Stimulated activated memory B cell treated with anti-CD40 and anti-IgM and Interleukin-4, amounts not matched to agents 10 μg/mL and 1 μg/mL and 100 μg/mL, for 72 hours (primary cell): ENCODE data around the gene MAST4.

ENCODE experiments used
- ATAC-seq: fragments of 150-1000 bp; cut with Tn5 transposase; 2 replicates; pipeline ENCODE4 v1.10.0; 2021
- H3K27ac Mint-ChIP-seq: one replicate; pipeline ENCODE4 v1.8.0; 2022; ENCODE audit warnings: mild to moderate bottlenecking, mixed read lengths
- H3K27me3 Mint-ChIP-seq: one replicate; pipeline ENCODE4 v1.8.0; 2022; ENCODE audit warnings: mixed read lengths
- H3K36me3 Mint-ChIP-seq: one replicate; pipeline ENCODE4 v1.8.0; 2022; ENCODE audit warnings: mixed read lengths
- H3K4me1 Mint-ChIP-seq: one replicate; pipeline ENCODE4 v1.8.0; 2022; ENCODE audit warnings: mixed read lengths
- H3K4me3 Mint-ChIP-seq: one replicate; pipeline ENCODE4 v1.8.0; 2022; ENCODE audit warnings: mild to moderate bottlenecking, moderate library complexity, mixed read lengths
- H3K9me3 Mint-ChIP-seq: one replicate; pipeline ENCODE4 v1.8.0; 2022; ENCODE audit warnings: mixed read lengths

MAST4 gene

DNA sequence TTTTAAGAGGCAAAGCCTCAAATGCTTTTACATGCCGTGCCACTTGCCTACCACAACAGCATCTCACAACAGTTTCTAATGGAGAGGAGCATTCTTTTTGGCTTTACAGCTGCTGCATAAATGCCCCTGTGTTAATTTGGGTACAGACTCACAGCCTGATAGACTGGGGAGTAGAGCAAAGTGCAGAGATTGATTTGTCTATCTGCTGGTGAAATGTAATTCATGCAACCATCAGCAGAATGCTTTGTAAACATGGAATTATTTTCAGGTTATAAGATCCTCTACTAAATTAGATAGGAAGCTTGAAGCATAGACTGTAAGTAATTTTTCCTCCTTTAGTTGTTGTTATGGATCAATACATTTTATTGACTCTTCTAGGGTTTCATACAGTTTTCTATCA lies 430.1 kb downstream of the MAST4 start:
- H3K4me3 Mint-ChIP-seq: no peak overlapping the region
- H3K27ac Mint-ChIP-seq: no peak overlapping the region
- H3K9me3 Mint-ChIP-seq: no peaks in the 10 kb centered on the region
- no peaks in the 10 kb centered on the region for H3K27me3 Mint-ChIP-seq
- ATAC-seq: no peak
- H3K4me1 Mint-ChIP-seq: no peaks in the 10 kb centered on the region
- peaks cover 9% of the 10 kb centered on the region for H3K36me3 Mint-ChIP-seq

DNA sequence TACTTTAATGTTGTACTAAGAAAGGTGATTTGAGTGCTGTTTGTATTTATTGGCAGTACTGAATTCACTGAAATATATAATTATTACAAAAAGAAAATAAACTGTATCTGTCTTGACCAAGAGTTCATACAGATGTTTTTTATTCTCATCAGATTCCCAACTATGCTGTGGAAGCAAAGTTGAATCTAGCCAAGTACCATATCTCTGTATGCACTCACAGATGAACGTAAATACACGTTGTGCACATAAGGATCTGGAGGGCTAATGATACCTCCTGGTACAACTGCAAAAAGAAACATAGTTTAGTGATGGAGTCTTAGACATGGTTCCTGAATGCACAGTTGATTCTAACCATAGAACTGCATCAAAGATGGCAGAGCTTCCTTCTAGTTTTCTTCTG lies 431.0 kb downstream of the MAST4 start:
- H3K4me3 Mint-ChIP-seq: no peak overlapping the region
- H3K9me3 Mint-ChIP-seq: no peaks in the 10 kb centered on the region
- no peak overlapping the region for H3K27ac Mint-ChIP-seq
- H3K36me3 Mint-ChIP-seq: peaks cover 9% of the 10 kb centered on the region
- peaks cover 5% of the 10 kb centered on the region for H3K4me1 Mint-ChIP-seq
- ATAC-seq: no peak
- no peaks in the 10 kb centered on the region for H3K27me3 Mint-ChIP-seq

DNA sequence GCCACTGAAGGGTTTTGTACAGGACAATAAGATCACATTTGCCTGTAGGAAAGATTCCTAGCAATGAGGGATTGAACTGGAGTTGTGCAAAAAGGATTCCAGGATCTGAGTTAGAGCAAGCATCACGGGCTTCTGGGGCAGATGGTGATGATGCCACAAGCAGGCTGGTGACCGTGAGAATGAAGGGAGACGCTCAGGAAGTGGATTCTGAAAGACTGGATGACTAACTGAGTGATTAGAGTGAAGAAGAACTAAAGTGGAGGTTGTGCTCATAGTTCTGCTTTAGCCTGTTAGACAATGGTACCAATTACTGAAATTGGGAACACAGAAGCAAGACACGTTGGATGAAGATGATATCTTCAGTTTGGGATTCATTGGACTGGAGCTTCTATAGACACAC lies 432.2 kb downstream of the MAST4 start:
- Mint-ChIP-seq H3K36me3 (peaks cover 9% of the 10 kb centered on the region), H3K27ac (no peak overlapping the region), H3K4me3 (no peak overlapping the region), H3K9me3 (no peaks in the 10 kb centered on the region), H3K27me3 (no peaks in the 10 kb centered on the region), H3K4me1 (peaks cover 9% of the 10 kb centered on the region)
- no peak for ATAC-seq

DNA sequence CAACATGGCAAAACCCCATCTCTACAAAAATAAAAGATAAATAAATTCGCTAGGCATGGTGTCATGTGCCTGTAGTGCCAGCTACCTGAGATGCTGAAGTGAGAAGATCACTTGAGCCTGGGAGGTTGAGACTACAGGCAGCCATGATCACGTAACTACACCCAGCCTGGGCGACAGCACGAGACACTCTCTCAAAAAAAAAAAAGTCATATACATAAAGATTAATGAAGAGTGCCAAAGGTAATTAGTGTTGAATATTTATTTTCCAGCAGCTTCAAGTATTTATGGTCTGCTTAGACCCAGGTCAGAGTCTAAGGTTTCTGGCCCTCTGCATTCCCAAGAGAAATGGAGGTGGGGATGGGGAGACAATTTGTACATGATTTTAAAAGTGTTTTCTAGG lies 432.7 kb downstream of the MAST4 start:
- H3K27ac Mint-ChIP-seq: no peak overlapping the region
- H3K27me3 Mint-ChIP-seq: no peaks in the 10 kb centered on the region
- no peak for ATAC-seq
- peaks cover 9% of the 10 kb centered on the region for H3K36me3 Mint-ChIP-seq
- peaks cover 9% of the 10 kb centered on the region for H3K4me1 Mint-ChIP-seq
- H3K9me3 Mint-ChIP-seq: no peaks in the 10 kb centered on the region
- no peak overlapping the region for H3K4me3 Mint-ChIP-seq

DNA sequence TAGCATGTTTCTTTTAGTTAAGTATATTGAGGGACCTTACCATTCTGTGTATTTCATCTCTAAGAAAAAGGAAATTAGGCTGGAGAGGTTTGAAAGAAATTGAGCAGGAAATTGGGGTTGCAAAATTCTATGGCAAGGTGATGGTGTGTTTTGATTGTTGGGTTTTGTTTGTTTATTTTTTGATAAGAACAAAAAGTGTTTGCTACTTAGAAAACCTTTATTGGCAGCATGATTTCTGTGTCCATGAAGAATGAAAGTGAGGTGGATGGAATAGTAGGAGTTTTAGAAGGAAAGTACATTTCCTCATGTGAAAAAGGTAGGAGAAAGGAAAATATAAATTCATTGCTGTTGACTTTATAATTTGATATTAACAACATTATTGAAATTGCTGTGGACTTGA lies 433.3 kb downstream of the MAST4 start:
- Mint-ChIP-seq H3K27me3 (no peaks in the 10 kb centered on the region), H3K4me1 (peaks cover 9% of the 10 kb centered on the region), H3K4me3 (no peak overlapping the region), H3K27ac (no peak overlapping the region), H3K9me3 (no peaks in the 10 kb centered on the region), H3K36me3 (peaks cover 9% of the 10 kb centered on the region)
- no peak for ATAC-seq

DNA sequence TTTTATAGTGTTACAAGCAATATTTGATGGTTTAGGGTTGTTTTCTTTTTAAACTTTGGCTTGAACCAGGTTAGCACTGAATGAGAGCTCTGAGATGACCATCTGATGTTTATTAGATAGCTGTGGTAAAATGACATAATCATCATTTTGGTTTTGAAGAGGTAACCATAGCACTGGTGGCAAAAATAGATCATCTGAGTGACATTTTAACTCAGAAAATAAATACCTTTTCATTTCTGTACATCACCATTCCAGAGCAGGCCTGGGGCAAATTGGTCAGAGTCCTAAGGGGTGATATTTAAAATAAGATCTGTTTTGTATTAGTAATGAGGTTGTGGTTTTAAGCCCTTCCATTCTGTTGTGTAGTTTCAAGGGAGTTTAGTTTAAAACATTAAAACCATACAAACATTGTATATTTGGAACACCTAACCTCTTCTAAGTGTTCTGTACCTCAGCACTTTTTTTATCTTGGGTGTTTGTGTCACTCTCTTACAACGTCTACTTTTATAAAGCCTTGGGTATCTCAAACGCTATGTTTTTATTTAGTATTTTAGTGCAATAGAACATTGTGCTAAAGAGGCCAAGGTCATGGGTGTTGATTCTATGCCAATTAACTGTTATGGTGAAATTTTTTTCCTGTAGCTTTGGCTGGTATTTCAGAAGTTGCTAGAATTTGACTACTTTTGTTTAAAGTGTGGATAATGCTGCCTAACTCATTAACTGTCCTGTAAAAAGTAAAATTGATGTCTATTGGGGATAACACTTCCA lies 434.3 kb downstream of the MAST4 start:
- Mint-ChIP-seq H3K9me3 (no peaks in the 10 kb centered on the region), H3K27ac (peak overlapping the region; percentile 69), H3K36me3 (peaks cover 9% of the 10 kb centered on the region), H3K4me3 (no peak overlapping the region), H3K27me3 (no peaks in the 10 kb centered on the region), H3K4me1 (peaks cover 9% of the 10 kb centered on the region)
- no peak for ATAC-seq

DNA sequence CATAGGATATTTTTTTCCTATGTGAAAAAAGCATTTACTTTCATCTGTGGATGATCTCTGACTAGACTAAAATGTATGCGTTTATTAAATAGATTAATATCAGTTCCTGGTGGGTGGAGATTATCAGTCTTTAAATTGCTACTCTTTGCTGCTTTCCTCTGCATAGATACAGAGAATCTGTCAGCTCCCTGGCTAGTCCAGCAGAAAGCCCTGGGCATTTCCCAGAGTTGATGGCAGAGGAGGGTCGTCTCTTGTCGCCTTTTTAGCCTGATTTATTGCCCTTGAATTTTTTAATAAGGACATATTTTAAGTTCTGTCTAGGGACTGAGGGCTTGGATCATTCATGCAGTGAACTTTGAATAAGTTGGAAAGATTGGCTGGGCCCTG lies 434.9 kb downstream of the MAST4 start:
- Mint-ChIP-seq H3K27ac (peak overlapping the region; percentile 69), H3K27me3 (no peaks in the 10 kb centered on the region), H3K4me1 (peaks cover 9% of the 10 kb centered on the region), H3K4me3 (no peak overlapping the region), H3K36me3 (peaks cover 9% of the 10 kb centered on the region), H3K9me3 (no peaks in the 10 kb centered on the region)
- ATAC-seq: no peak

DNA sequence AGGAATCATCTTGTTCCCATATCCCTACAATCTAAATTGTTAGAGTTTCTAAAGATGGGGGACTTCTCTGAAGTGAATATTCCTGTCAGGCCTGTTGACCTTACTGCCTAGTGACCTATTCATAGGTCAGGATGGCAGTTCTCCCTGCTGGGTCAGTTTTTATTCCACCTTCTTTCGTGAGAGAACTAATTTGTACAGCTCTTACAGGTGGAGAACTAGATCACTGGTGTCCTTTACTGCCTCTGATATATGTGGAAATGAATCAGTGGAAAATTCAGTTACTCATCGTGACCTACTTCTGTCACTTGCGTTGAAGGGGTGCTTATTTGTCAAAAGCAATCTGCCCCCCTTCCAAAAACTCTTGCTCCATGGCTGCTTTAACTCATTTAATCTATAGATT lies 435.5 kb downstream of the MAST4 start:
- Mint-ChIP-seq H3K27ac (peak overlapping the region; percentile 69), H3K4me3 (no peak overlapping the region), H3K4me1 (peaks cover 9% of the 10 kb centered on the region), H3K27me3 (no peaks in the 10 kb centered on the region), H3K36me3 (peaks cover 9% of the 10 kb centered on the region), H3K9me3 (no peaks in the 10 kb centered on the region)
- ATAC-seq: peak; percentile 66

DNA sequence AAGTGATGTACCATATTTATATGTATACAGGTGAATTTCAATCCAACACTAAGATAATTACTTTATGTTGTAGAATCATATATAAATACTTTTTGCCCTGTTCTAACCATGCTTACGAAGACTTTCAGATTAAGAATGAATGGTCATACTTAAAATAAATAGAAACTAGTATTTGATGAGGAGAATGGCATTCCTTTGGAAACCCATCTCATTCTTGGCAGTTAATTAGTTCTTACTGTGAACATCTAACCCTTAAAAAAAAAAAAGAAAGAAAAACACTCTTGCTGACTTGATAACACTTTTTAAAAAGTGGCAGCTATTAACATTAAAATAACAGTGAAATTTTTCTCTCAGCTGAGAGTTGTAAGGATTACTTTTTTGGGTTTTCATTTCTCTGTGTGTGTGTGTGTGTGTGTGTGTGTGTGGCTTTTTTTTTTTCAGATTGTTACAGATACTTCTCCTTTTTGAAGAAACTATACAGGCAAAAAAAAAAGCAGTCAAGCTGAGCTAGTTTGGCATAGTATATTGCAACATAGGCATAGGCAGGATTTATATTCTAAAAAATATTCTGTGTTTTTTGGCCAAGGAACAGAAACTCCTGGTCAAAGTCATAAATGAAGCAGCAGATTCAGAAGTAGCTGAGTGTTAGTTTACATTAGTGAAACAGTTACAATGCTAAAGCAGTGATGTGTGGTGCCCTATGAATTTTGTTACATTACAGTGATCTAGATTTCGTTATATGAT lies 436.9 kb downstream of the MAST4 start:
- Mint-ChIP-seq H3K4me3 (no peak overlapping the region), H3K4me1 (peaks cover 15% of the 10 kb centered on the region), H3K27me3 (no peaks in the 10 kb centered on the region), H3K27ac (no peak overlapping the region), H3K9me3 (no peaks in the 10 kb centered on the region), H3K36me3 (peaks cover 5% of the 10 kb centered on the region)
- ATAC-seq: peak; percentile 41

DNA sequence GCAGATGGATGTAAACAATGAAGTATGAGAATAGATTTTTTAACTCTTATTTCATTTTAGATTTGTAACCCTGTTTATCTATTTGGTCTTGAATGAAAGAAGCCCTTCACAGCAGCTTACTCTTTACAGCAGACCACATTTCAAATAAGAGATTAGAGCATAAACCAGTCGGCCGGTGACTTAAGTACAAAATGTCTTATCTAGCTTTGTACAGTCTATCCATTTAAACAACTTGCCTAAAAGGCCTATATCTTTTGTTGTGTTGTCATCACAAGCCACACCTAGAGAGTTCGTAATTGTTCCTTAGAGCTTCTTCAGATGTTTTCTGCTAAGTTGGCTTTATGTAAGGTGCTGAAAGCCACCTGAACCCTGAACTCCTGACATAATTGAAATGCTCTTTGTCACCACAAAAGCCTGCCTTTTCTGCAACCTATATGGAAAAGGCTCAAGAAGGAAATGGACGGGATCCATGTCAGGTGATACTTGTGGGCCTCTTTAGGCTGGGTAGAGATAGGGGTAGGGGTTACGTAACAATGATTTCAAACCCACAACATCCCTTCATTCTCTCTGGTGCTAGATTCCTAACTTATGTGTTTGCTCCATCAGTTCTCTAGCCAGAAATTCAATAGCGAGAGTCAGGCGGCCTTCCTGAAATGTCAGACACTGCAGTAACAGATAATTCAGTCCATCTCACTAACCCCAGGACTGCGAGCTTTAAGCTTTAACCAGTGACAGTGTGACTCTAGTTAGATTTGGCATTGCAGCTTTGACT lies 437.9 kb downstream of the MAST4 start:
- H3K4me3 Mint-ChIP-seq: no peak overlapping the region
- H3K36me3 Mint-ChIP-seq: no peaks in the 10 kb centered on the region
- no peaks in the 10 kb centered on the region for H3K27me3 Mint-ChIP-seq

DNA sequence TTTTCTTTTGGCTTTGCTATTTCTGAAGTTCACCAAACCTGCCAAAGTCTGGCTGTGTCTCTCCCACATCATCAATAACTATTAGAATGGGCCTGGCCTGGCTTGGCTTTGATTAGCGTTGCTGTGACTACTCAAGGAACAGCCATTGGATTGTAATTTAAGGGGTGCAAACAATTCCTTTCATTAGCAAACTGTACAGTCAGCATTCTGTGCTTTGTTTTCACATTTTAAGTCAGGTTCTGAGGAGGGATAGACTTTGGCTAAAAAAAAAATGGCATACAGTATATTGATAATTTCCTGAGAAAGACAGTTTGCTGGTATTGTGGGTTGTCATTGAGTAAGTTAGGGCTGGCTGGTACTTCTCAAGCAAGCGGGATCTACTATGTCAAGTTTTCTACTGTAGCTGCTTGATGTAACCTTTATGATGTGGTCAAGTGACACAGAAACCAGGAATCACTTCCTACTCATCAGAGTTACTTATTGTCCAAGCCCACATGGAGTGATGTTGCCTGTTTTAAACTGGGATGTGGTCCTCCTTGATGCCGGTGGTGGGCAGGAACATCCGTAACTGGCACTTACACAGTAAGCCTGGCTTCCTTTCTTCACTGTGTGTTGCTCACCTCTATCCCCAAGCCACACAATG lies 439.0 kb downstream of the MAST4 start:
- Mint-ChIP-seq H3K27me3 (no peaks in the 10 kb centered on the region), H3K27ac (no peak overlapping the region), H3K4me3 (no peak overlapping the region), H3K9me3 (no peaks in the 10 kb centered on the region), H3K4me1 (peaks cover 15% of the 10 kb centered on the region), H3K36me3 (no peaks in the 10 kb centered on the region)
- no peak for ATAC-seq

More for the DNA sequence above, 437.9 kb downstream of the MAST4 start:
- ATAC-seq: no peak
- peaks cover 15% of the 10 kb centered on the region for H3K4me1 Mint-ChIP-seq
- H3K9me3 Mint-ChIP-seq: no peaks in the 10 kb centered on the region
- H3K27ac Mint-ChIP-seq: no peak overlapping the region

DNA sequence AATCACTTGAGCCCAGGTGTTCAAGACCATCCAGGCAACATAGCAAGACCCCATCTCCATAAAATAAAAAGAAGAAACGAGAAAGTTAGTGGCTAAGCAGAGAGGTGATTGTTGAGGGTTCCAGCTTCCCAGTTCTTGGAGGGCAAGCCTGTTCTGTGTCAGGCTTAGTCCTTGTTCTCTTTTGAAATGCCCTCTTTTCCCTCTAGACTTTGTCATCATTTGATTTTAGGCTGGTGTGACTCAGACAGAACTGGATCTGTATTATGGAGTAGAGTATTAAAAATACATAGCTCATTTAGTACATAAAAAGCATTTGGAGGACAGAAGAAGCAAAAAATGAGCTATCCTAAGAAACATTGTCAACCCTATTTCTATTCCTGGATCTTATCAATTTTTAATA lies 441.0 kb downstream of the MAST4 start:
- Mint-ChIP-seq H3K27ac (no peak overlapping the region), H3K27me3 (no peaks in the 10 kb centered on the region), H3K4me3 (no peak overlapping the region), H3K9me3 (no peaks in the 10 kb centered on the region), H3K36me3 (no peaks in the 10 kb centered on the region), H3K4me1 (peaks cover 10% of the 10 kb centered on the region)
- ATAC-seq: no peak

DNA sequence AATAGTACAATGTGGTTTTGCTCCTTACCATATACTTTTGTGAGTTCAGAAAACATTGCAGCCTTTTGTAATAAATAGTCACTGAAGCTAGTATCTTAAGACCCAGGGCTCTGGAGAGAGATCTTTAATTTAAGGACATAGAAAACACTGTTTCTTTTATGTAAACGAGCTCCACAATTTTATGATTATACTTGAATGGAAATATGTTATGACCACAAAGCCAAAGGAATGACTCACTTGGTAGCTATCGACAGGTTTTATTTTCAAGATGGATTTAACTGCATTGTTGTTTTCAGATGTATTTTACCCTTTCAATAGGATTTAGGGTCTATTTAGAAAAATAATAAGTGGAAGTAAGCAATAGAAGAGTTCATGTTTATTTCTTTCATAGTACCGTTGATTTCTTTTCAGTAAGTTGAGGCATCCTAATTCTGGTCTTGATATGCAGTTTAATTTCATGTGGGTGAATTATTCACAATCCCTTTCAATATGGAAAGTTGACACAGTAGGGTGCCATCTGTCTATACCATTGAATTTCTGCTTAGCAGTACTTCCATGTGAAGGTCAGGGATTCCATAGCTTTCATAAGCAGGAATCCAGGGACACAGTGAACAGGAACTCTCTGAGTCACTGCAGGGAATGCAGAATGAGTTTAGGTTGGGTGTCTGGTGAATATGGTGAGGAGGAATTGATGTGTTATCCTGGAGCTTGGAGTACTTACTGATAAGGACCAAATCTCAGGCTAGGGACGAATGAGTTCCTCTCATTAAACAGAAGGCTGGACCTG lies 442.8 kb downstream of the MAST4 start:
- Mint-ChIP-seq H3K9me3 (no peaks in the 10 kb centered on the region), H3K4me1 (peaks cover 6% of the 10 kb centered on the region), H3K4me3 (no peak overlapping the region), H3K27me3 (no peaks in the 10 kb centered on the region), H3K27ac (no peak overlapping the region), H3K36me3 (no peaks in the 10 kb centered on the region)
- ATAC-seq: no peak

DNA sequence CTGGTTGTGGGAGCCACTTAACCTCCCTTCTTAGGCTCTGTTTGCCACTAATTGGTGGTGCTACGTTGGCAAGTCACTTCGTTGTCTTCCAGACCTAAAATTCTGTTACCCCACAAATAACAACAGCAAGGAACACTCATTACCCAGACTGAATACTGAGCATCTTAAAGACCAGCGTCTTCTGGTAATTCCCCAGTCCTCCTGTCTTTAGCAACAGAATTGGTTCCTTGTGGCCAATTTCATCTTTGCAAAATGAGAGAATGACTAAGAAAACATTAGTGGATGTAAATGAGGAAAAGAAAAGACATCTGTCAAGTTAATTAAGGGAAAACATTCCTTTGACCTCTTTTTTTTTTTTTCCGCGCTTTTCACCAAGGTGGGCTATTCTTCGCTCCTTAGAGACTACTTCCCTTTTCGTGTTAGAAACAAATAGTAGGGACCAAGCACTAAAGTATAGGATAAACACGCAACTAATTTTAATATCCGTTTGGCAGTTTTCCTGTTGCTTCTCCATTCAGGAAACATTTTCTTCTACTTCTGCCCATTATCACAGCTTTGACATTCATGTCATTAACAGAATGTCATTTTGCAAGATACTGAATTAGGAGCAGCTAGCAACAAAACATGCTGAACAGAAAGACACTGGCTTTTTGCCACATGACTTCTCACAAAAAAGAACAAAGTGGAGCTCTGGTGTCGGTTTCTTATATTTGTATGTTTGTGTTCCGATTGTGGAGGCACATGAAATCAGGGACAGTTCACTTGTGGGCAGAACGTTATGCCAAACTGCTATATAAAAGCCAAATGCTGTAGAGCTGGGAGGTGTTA lies 446.2 kb downstream of the MAST4 start:
- no peaks in the 10 kb centered on the region for H3K36me3 Mint-ChIP-seq
- no peaks in the 10 kb centered on the region for H3K4me1 Mint-ChIP-seq
- H3K4me3 Mint-ChIP-seq: no peak overlapping the region
- no peak overlapping the region for H3K27ac Mint-ChIP-seq
- ATAC-seq: no peak
- no peaks in the 10 kb centered on the region for H3K27me3 Mint-ChIP-seq
- no peaks in the 10 kb centered on the region for H3K9me3 Mint-ChIP-seq
